Transverse colon (tissue), 4 donors: Measurements from ENCODE around the gene SYS1. TPM values are rescaled to one million over a fixed set of nuclear protein-coding genes. Genes with fewer than 3 reads are reported as not detected.

Experiments
- DNase-seq: peaks from one replicate; pipeline ENCODE4 v3.0.0-alpha.2; 2019
- H3K27ac ChIP-seq, 4 donors: fragments of 200-600 bp; sonication (generic); 2 replicates each; pipeline ENCODE4 v1.5.1; 2016 to 2018; ENCODE audit warnings: inconsistent platforms in 4 of 4
- H3K27me3 ChIP-seq: fragments of 200-600 bp; sonication (generic); 2 replicates; pipeline ENCODE4 v1.5.1; 2017; ENCODE audit warnings: inconsistent platforms
- H3K36me3 ChIP-seq, 4 donors: fragments of 200-600 bp; sonication (generic); 2 replicates each; pipeline ENCODE4 v1.5.1; 2017 to 2019; ENCODE audit warnings: inconsistent platforms in 4 of 4
- H3K4me1 ChIP-seq, 4 donors: fragments of 200-600 bp; sonication (generic); 2 replicates each; pipeline ENCODE4 v1.5.1; 2017 to 2020; ENCODE audit warnings: inconsistent platforms in 4 of 4
- H3K4me3 ChIP-seq, 4 donors: fragments of 200-600 bp; sonication (generic); 1 replicate in 1 of 4; 2 replicates in 3 of 4; pipeline versions ENCODE4 v1.5.1 to v1.6.1; 2017 to 2019; ENCODE audit warnings: inconsistent platforms in 4 of 4
- H3K9me3 ChIP-seq, 2 donors: fragments of 200-600 bp; sonication (generic); 2 replicates each; pipeline ENCODE4 v1.5.1; 2017 to 2019; ENCODE audit warnings: inconsistent platforms in 2 of 2
- EP300 ChIP-seq: sonication (generic); formaldehyde crosslinking; IDR thresholded peaks from one replicate; pipeline ENCODE4 v1.6.1; 2017; ENCODE audit warnings: antibody characterized with exemption, low read depth
- POLR2A ChIP-seq: fragments of 450-650 bp; IDR thresholded peaks from one replicate; pipeline ENCODE4 v1.6.1; 2016; ENCODE audit warnings: antibody characterized with exemption, mild to moderate bottlenecking, moderate library complexity
- POLR2AphosphoS5 ChIP-seq, 3 donors: sonication (generic); formaldehyde crosslinking; IDR thresholded peaks; one replicate each; pipeline ENCODE4 v1.6.1; 2016; ENCODE audit warnings: antibody characterized with exemption in 3 of 3
- whole genome bisulfite sequencing, 2 donors: methylation state at CpG; one replicate each; pipeline ENCODE4 v1.1.5; 2018; ENCODE audit warnings: low coverage in 1 of 2; 5-methylcytosine and 5-hydroxymethylcytosine counted together
- in situ Hi-C, 4 donors: fragments of 200-750 bp; cut with MboI; loops; one replicate each; pipeline versions ENCODE4 v1.15.0 to v1.15.1; 2017; ENCODE audit warnings: low sequenced_read_pairs in 3 of 4, low pct_ligation_motif_present in 1 of 4, low pct_unique_long_range_greater_than_20kb in 1 of 4
- intact Hi-C: fragments of 100-400 bp; cut with DNase I; formaldehyde crosslinking; loops from one replicate; pipeline ENCODE4 v1.15.1; 2023; ENCODE audit warnings: low total_unique reads
- total RNA-seq, 4 donors: library from RNA; depleted of rRNA; stranded (reverse); fragments of >200 nt; gene quantifications; one replicate each; pipeline ENCODE4 v1.1.0, GENCODE V29; 2016
- TF ChIP-seq, protein P1 (sequence below), 5 experiments: fragments of 200-600 bp in 3 of 5; fragments of 450-650 bp in 2 of 5; sonication (generic) in 3 of 5; IDR thresholded peaks; 1 replicate in 2 of 5; 2 replicates in 3 of 5; pipeline ENCODE4 v1.5.1; 2016 to 2017; ENCODE audit warnings: antibody characterized with exemption in 5 of 5, inconsistent platforms in 3 of 5, mild to moderate bottlenecking in 2 of 5, moderate library complexity in 1 of 5

The SYS1 gene
- total RNA-seq, 4 donors from 2014 or later: 5.6 to 64.7 (median 38.4) TPM

DNA sequence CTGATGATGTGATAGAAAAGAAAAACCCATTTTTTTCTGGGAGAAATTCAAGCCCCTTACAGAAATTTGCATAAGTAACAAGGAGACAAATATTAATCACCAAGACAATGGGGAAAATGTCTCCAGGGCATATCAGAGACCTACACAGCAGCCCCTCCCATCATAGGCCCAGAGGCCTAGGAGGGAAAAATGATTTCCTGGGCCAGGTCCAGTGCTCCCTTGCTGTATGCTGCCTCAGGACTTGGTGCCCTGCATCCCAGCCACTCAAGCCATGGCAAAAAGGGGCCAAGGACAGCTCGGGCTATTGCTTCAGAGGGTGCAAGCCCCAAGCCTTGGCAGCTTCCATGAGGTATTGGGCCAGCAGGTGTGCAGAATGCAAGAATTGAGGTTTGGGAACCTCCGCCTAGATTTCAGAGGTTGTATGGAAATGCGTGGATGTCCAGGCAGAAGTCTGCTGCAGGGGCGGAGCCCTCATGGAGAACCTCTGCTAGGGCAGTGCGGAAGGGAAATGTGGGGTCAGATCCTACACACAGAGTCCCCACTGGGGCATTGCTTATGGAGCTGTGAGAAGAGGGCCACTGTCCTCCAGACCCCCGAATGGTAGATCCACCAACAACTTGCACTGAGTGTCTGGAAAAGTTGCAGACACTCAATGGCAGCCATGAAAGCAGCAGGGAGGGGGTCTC is 37.5 kb downstream of the SYS1 start:
- H3K4me1 ChIP-seq: peaks cover 0 to 5% (median 3%) of the 10 kb centered on the region in 4 donors
- 96% methylated on average over 6 of the region's 6 CpGs; no CpG with 5 or more reads in 1 of the 2 donors for WGBS, 2 donors
- no peak for TF ChIP-seq POLR2AphosphoS5 (IDR thresholded peaks at IDR 0.05)
- TF ChIP-seq POLR2A: no peak
- no peak for TF ChIP-seq EP300
- TF ChIP-seq, protein P1, sequence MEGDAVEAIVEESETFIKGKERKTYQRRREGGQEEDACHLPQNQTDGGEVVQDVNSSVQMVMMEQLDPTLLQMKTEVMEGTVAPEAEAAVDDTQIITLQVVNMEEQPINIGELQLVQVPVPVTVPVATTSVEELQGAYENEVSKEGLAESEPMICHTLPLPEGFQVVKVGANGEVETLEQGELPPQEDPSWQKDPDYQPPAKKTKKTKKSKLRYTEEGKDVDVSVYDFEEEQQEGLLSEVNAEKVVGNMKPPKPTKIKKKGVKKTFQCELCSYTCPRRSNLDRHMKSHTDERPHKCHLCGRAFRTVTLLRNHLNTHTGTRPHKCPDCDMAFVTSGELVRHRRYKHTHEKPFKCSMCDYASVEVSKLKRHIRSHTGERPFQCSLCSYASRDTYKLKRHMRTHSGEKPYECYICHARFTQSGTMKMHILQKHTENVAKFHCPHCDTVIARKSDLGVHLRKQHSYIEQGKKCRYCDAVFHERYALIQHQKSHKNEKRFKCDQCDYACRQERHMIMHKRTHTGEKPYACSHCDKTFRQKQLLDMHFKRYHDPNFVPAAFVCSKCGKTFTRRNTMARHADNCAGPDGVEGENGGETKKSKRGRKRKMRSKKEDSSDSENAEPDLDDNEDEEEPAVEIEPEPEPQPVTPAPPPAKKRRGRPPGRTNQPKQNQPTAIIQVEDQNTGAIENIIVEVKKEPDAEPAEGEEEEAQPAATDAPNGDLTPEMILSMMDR (IDR thresholded peaks at IDR 0.05): no peak
- DNase-seq: no peak
- peaks cover 7 to 15% of the 10 kb centered on the region in 2 donors for H3K9me3 ChIP-seq
- intact Hi-C loops: no loop called here
- no peaks in the 10 kb centered on the region for H3K27me3 ChIP-seq
- in situ Hi-C loops: no loop called here
- no peaks in the 10 kb centered on the region for H3K36me3 ChIP-seq
- H3K27ac ChIP-seq: no peak overlapping the region
- H3K4me3 ChIP-seq: no peak overlapping the region

DNA sequence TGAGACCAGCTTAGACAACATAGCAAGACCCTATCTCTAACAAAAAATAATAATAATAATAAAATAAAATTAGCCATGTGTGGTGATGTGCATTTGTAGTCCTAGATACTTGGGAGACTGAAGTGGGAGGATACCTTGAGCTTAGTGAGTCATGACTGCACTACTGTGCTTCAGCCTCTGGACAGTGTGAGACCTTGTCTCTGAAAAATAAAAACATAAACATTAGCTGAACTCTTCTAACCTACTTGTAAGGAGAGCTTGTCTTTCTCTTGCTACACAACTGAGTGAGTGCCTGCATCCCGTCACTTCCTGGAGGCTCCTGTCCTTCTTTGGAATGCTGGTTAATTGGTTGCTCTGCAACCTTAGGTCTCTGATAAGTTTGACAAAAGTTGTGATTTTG is 40.0 kb downstream of the SYS1 start:
- DNase-seq: no peak
- WGBS, 2 donors: 100% methylated on average over 1 of the region's 1 CpG
- H3K27me3 ChIP-seq: no peaks in the 10 kb centered on the region
- no peak overlapping the region for H3K27ac ChIP-seq
- intact Hi-C loops: no loop called here
- no peak overlapping the region for H3K4me3 ChIP-seq
- TF ChIP-seq EP300 (no peak), POLR2A (no peak), POLR2AphosphoS5 (IDR thresholded peaks at IDR 0.05) (no peak)
- TF ChIP-seq, protein P1 (IDR thresholded peaks at IDR 0.05): no peak
- in situ Hi-C loops: no loop called here
- peaks cover 7 to 15% of the 10 kb centered on the region in 2 donors for H3K9me3 ChIP-seq
- no peaks in the 10 kb centered on the region for H3K36me3 ChIP-seq
- peaks cover 1 to 18% (median 11%) of the 10 kb centered on the region in 4 donors for H3K4me1 ChIP-seq

DNA sequence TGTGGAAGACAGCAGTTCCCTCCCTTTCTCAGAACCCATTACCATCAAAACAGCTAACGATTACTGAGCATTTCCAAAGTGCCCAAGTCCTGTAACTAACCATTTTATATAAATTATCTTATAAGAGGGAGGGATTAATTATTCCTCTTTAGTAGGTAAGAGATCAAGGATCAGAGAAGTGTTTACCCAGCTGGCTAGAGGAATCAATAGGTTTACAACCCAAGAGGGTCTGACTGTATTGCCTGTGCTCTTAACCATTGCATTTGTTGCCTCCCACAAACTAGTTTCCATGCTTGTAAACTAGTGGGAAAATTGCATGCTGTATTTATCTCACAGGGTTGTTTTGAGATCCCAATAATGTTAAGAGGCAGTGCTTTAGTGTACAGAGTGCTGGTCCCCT is 41.5 kb downstream of the SYS1 start:
- WGBS, 2 donors: 87 to 100% methylated on average over 1 of the region's 1 CpG
- in situ Hi-C loops: no loop called here

DNA sequence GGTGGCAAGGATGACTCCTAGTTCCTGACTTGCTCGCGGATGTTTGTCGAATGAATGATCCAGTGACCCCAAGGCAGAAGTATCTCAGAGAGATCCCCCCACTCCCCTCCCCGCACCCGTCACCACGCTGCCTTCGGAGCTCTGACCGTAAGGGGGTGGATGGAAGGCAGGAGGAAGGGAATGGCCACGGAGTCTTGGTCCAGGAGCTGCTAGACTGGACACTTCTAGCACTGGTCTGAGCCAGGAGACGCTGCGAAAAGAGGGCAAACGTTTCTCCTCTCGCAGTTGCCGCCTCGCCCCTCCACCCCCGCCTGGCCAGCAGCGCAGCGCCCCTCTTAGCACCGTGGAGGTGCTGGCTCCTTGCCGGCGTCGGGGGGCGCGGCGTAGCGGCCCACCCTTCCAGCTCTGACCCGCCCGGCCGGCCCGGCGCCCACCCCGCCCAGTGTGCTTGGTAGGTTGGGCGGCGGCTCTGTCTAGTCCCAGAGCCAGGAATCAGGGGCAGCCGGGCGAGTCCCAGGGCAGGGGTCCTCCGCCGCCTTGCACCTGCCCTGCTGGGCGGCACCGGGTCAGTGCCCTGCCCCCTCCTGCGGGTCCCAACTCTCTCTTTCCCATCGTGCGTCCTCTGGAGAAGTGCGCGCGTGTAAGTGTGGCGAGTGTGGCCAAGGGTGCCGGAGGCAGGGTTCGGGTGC is 42.8 kb downstream of the SYS1 start:
- peak; percentile 66 for DNase-seq
- Histone ChIP-seq H3K4me1 (peaks cover 19 to 44% (median 37%) of the 10 kb centered on the region in 4 donors), H3K27ac (peak overlapping the region; percentile 92 to 97 (median 96)), H3K27me3 (no peaks in the 10 kb centered on the region), H3K4me3 (peak overlapping the region; percentile 62 to 93 (median 85)), H3K9me3 (peaks cover 2 to 7% of the 10 kb centered on the region in 2 donors), H3K36me3 (peaks cover 0 to 5% (median 0%) of the 10 kb centered on the region in 4 donors)
- TF ChIP-seq POLR2AphosphoS5 (IDR thresholded peaks at IDR 0.05) (peak in 2 of 3 donors; percentile 6 to 46), POLR2A (peak; percentile 37), EP300 (no peak)
- TF ChIP-seq, protein P1 (IDR thresholded peaks at IDR 0.05): no peak
- in situ Hi-C loops (no loop called here), intact Hi-C loops (no loop called here)
- WGBS, 2 donors: 3% methylated on average over 34 of the region's 49 CpGs; no CpG with 5 or more reads in 1 of the 2 donors

More for the DNA sequence above, 41.5 kb downstream of the SYS1 start:
- intact Hi-C loops: no loop called here
- Histone ChIP-seq H3K4me1 (peaks cover 11 to 32% (median 25%) of the 10 kb centered on the region in 4 donors), H3K36me3 (no peaks in the 10 kb centered on the region), H3K27me3 (no peaks in the 10 kb centered on the region), H3K27ac (peak overlapping the region in 1 of 4 donors; percentile 51), H3K9me3 (peaks cover 7 to 15% of the 10 kb centered on the region in 2 donors), H3K4me3 (no peak overlapping the region)
- TF ChIP-seq POLR2AphosphoS5 (IDR thresholded peaks at IDR 0.05): no peak
- TF ChIP-seq POLR2A: no peak
- TF ChIP-seq EP300: no peak
- TF ChIP-seq, protein P1 (IDR thresholded peaks at IDR 0.05): no peak
- DNase-seq: no peak
